GM12878 (cell line): ENCODE measurements around the gene SCMH1. TPM values are rescaled to one million over a fixed set of nuclear protein-coding genes. Genes with fewer than 3 reads are reported as not detected.

Experiments
- ATAC-seq: fragments of 200-7000 bp; cut with Tn5 transposase; 3 replicates; pipeline ENCODE4 v1.9.1; 2020; ENCODE audit warnings: mild to moderate bottlenecking, moderate library complexity
- BruUV-seq: library from RNA; stranded (reverse); fragments of 400-500 nt; replicated peaks from 2 replicates; lab custom pipeline; 2021; lab: Mats Ljungman, UMichigan
- CTCF ChIA-PET: fragments of 300-600 bp; sonication (Branson Sonifier 250); formaldehyde crosslinking; extraction: SDS; loops from one replicate; lab custom pipeline; 2021; ENCODE audit warnings: inconsistent platforms; lab: Yijun Ruan, JAX
- POLR2A ChIA-PET: fragments of 350-600 bp; formaldehyde crosslinking; extraction: SDS; loops from one replicate; lab custom pipeline; 2021; ENCODE audit warnings: inconsistent platforms; lab: Charles Lee
- RAD21 ChIA-PET: fragments of 300-600 bp; sonication (Branson Sonifier 250); formaldehyde crosslinking; loops from one replicate; lab custom pipeline; 2023; ENCODE audit warnings: antibody characterized with exemption; ENCODE audit not compliant: unreplicated experiment; lab: Charles Lee
- SMC1A ChIA-PET: fragments of 300-600 bp; sonication (Branson Sonifier 250); formaldehyde crosslinking; loops from one replicate; lab custom pipeline; 2023; ENCODE audit not compliant: unreplicated experiment, uncharacterized antibody; lab: Charles Lee
- DNase-seq: peaks from one replicate; pipeline ENCODE4 v3.0.0-alpha.2; 2011; ENCODE audit warnings: low read depth, low spot score
- FAIRE-seq: peaks from 3 replicates; lab custom pipeline; 2011; peaks lifted over from hg19 to GRCh38; lab: Jason Lieb, UNC
- H2AFZ ChIP-seq: 2 replicates; pipeline ENCODE4 v1.6.0; 2011; ENCODE audit warnings: low read depth, low read length, control low read depth; ENCODE audit not compliant: control insufficient read depth
- H3K27ac ChIP-seq: 2 replicates; pipeline ENCODE4 v1.5.1; 2011; ENCODE audit warnings: control low read depth; ENCODE audit not compliant: control insufficient read depth, insufficient read depth
- H3K27me3 ChIP-seq, 2 experiments: replicated peaks in 1 of 2; 2 replicates each; pipeline versions ENCODE4 v1.6.0 to v1.6.1; 2011; ENCODE audit warnings: low read length in 1 of 2; ENCODE audit not compliant: control insufficient read depth in 2 of 2, insufficient read depth in 2 of 2
- H3K36me3 ChIP-seq, 2 experiments: 2 replicates each; pipeline ENCODE4 v1.5.1; 2011; ENCODE audit warnings: low read length in 1 of 2; ENCODE audit not compliant: control insufficient read depth in 2 of 2, insufficient read depth in 2 of 2
- H3K4me1 ChIP-seq: 2 replicates; pipeline ENCODE4 v1.6.1; 2011; ENCODE audit warnings: mild to moderate bottlenecking, low read length, moderate library complexity, mixed read lengths; ENCODE audit not compliant: control insufficient read depth, insufficient read depth
- H3K4me2 ChIP-seq: 2 replicates; pipeline ENCODE4 v1.6.0; 2011; ENCODE audit warnings: control low read depth; ENCODE audit not compliant: control insufficient read depth, insufficient read depth
- H3K4me3 ChIP-seq: fragments of 200-600 bp; sonication (generic); 2 replicates; pipeline ENCODE4 v1.5.1; 2016
- H3K79me2 ChIP-seq: 2 replicates; pipeline ENCODE4 v1.6.0; 2011; ENCODE audit warnings: low read length; ENCODE audit not compliant: control insufficient read depth, insufficient read depth
- H3K9ac ChIP-seq: 2 replicates; pipeline ENCODE4 v1.8.0; 2011; ENCODE audit warnings: low read length, control low read depth, mixed read lengths; ENCODE audit not compliant: control insufficient read depth, insufficient read depth
- H3K9me3 ChIP-seq: replicated peaks from 3 replicates; pipeline ENCODE4 v1.5.1; 2011; ENCODE audit warnings: mild to moderate bottlenecking, low read length; ENCODE audit not compliant: control insufficient read depth, insufficient read depth
- H4K20me1 ChIP-seq: 2 replicates; pipeline ENCODE4 v1.6.0; 2011; ENCODE audit not compliant: control insufficient read depth, insufficient read depth
- ASH2L ChIP-seq: fragments of 300-600, 200-600 bp; sonication (generic); IDR thresholded peaks from 2 replicates; pipeline ENCODE4 v1.6.1; 2017; ENCODE audit warnings: low read depth, mild to moderate bottlenecking, borderline replicate concordance
- CBX3 ChIP-seq: fragments of 200-600 bp; sonication (generic); IDR thresholded peaks from 2 replicates; pipeline ENCODE4 v1.6.1; 2016; ENCODE audit warnings: low read depth, borderline replicate concordance
- E2F4 ChIP-seq: IDR thresholded peaks from 2 replicates; pipeline ENCODE4 v1.6.1; 2012; ENCODE audit warnings: low read depth, low read length, improper control_type of control experiment
- EP300 ChIP-seq, 2 experiments: fragments of 150-350 bp in 1 of 2; IDR thresholded peaks; 2 replicates each; pipeline ENCODE4 v1.6.1; 2011 to 2012; ENCODE audit warnings: low read depth in 2 of 2, low read length in 2 of 2, borderline replicate concordance in 1 of 2, improper control_type of control experiment in 1 of 2, inconsistent platforms in 1 of 2; ENCODE audit not compliant: control insufficient read depth in 1 of 2
- EZH2 ChIP-seq: IDR thresholded peaks from 2 replicates; pipeline ENCODE4 v1.6.1; 2012; ENCODE audit warnings: low read depth, mild to moderate bottlenecking, control low read depth, inconsistent platforms, low read length, borderline replicate concordance; ENCODE audit not compliant: control insufficient read depth
- LARP7 ChIP-seq: fragments of 450-650 bp; IDR thresholded peaks from 2 replicates; pipeline ENCODE4 v1.6.1; 2017; ENCODE audit warnings: mild to moderate bottlenecking
- SUZ12 ChIP-seq: fragments of 200-600 bp; sonication (generic); IDR thresholded peaks from one replicate; pipeline ENCODE4 v1.6.1; 2018; ENCODE audit warnings: antibody characterized with exemption, mild to moderate bottlenecking; ENCODE audit not compliant: unreplicated experiment
- ZBTB4 ChIP-seq: fragments of 450-650 bp; formaldehyde crosslinking; IDR thresholded peaks from 2 replicates; pipeline ENCODE4 v1.4.0; 2022; ENCODE audit warnings: mild to moderate bottlenecking, moderate library complexity
- ZNF217 ChIP-seq: fragments of 450-650 bp; IDR thresholded peaks from 2 replicates; pipeline ENCODE4 v1.6.1; 2017; ENCODE audit warnings: antibody characterized with exemption, mild to moderate bottlenecking
- ZNF274 ChIP-seq: IDR thresholded peaks from one replicate; pipeline ENCODE4 v1.8.0; 2011; ENCODE audit not compliant: insufficient read length, insufficient read depth
- ZZZ3 ChIP-seq: IDR thresholded peaks from 2 replicates; pipeline ENCODE4 v1.6.1; 2011; ENCODE audit warnings: low read depth; ENCODE audit not compliant: control insufficient read depth, insufficient read length
- in situ Hi-C: fragments of 300-500 bp; cut with MboI; formaldehyde crosslinking; loops from 9 replicates; pipeline ENCODE4 v1.14.3; 2018; ENCODE audit warnings: mixed read lengths
- intact Hi-C: fragments of 100-400 bp; cut with micrococcal nuclease; formaldehyde crosslinking; loops from one replicate; pipeline ENCODE4 v1.14.2; 2022; ENCODE audit not compliant: unreplicated experiment
- polyA plus RNA-seq, 11 experiments: library from polyadenylated mRNA; depleted of rRNA in 4 of 11; unstranded in 6 of 11; stranded (reverse) in 5 of 11; fragments of >200 nt; fragmentation: Nextera tagmentation in 4 of 11; fragmentation: Illumina TruSeq in 1 of 11; extraction: Ambion mirVana in 4 of 11; extraction: Trizol in 1 of 11; gene quantifications; 1 replicate in 1 of 11; 2 replicates in 10 of 11; pipeline versions ENCODE4 v1.2.1 to v1.2.3, GENCODE V29; 2011 to 2016; ENCODE audit warnings: inconsistent platforms in 2 of 11, missing spikeins in 2 of 11, low read depth in 1 of 11
- total RNA-seq, 4 experiments: library from RNA; depleted of rRNA in 3 of 4; stranded (reverse); fragments of >200 nt in 3 of 4; fragmentation: Illumina TruSeq in 1 of 4; extraction: Trizol in 1 of 4; gene quantifications; 2 replicates each; pipeline versions ENCODE4 v1.2.1 to v1.2.3, GENCODE V29; 2013 to 2021
- TF ChIP-seq, protein P1 (sequence below): fragments of 450-650 bp; IDR thresholded peaks from 2 replicates; pipeline ENCODE4 v1.6.1; 2018; ENCODE audit warnings: borderline replicate concordance, mild to moderate bottlenecking; ENCODE audit not compliant: partially characterized antibody
- TF ChIP-seq, protein P2 (sequence below): fragments of 450-650 bp; IDR thresholded peaks from 2 replicates; pipeline ENCODE4 v1.6.1; 2016; ENCODE audit warnings: mild to moderate bottlenecking, moderate library complexity, borderline replicate concordance

SCMH1 gene
- total and polyA plus RNA-seq, 10 of the 15 experiments (the other 5 are each of a cell fraction or from before 2014, with no cell fraction given): 7.5 to 44.1 (median 27.8) TPM

- no peaks in the 10 kb centered on the region for H3K27me3 ChIP-seq
- peaks cover 0 to 8% of the 10 kb centered on the region in 2 experiments; a peak in 2 of 4 replicates for H3K36me3 ChIP-seq
- ChIA-PET RAD21 (interaction anchor here (2.5 kb wide), 1 partner anchor 67 kb away, joined by 5 read pairs; no protein-coding TSS in a partner anchor), POLR2A (no interaction called here), CTCF (interaction anchor here (1.2 kb wide), 1 partner anchor 11 kb away, joined by 5 read pairs; no protein-coding TSS in a partner anchor), SMC1A (interaction anchor here (0.6 to 1.5 kb wide), 6 partner anchors 10 to 84 kb away, joined by 3 to 5 read pairs (median 3); no protein-coding TSS in a partner anchor)
- BruUV-seq: no TSS peak
- no peak for DNase-seq
- in situ Hi-C loops: no loop called here
- H3K4me3 ChIP-seq: no peak overlapping the region
- peaks cover 27% of the 10 kb centered on the region for H3K4me1 ChIP-seq
- peaks cover 13% of the 10 kb centered on the region for H3K9me3 ChIP-seq
- no peak overlapping the region for H3K27ac ChIP-seq
- H3K9ac ChIP-seq: no peak overlapping the region
- no peak overlapping the region for H2AFZ ChIP-seq
- no peaks in the 10 kb centered on the region for H4K20me1 ChIP-seq
- FAIRE-seq: no peak
- intact Hi-C loops: no loop called here
- H3K79me2 ChIP-seq: peaks cover 6% of the 10 kb centered on the region
- H3K4me2 ChIP-seq: no peak overlapping the region
- no peak for ATAC-seq
- TF ChIP-seq LARP7 (no peak), ZNF217 (no peak), SUZ12 (no peak), ASH2L (no peak), E2F4 (no peak), ZZZ3 (no peak), ZBTB4 (CRISPR knock-in tag) (no peak), CBX3 (no peak), ZNF274 (no peak), EZH2 (no peak), EP300 (IDR thresholded peaks at IDR 0.05; ENCODE audit: borderline replicate concordance in 1 of 2, control insufficient read depth in 1 of 2, low read depth in 2 of 2, low read length in 2 of 2) (no peak)
- TF ChIP-seq, protein P1, sequence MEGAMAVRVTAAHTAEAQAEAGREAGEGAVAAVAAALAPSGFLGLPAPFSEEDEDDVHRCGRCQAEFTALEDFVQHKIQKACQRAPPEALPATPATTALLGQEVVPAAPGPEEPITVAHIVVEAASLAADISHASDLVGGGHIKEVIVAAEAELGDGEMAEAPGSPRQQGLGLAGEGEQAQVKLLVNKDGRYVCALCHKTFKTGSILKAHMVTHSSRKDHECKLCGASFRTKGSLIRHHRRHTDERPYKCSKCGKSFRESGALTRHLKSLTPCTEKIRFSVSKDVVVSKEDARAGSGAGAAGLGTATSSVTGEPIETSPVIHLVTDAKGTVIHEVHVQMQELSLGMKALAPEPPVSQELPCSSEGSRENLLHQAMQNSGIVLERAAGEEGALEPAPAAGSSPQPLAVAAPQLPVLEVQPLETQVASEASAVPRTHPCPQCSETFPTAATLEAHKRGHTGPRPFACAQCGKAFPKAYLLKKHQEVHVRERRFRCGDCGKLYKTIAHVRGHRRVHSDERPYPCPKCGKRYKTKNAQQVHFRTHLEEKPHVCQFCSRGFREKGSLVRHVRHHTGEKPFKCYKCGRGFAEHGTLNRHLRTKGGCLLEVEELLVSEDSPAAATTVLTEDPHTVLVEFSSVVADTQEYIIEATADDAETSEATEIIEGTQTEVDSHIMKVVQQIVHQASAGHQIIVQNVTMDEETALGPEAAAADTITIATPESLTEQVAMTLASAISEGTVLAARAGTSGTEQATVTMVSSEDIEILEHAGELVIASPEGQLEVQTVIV: no peak
- TF ChIP-seq, protein P2, sequence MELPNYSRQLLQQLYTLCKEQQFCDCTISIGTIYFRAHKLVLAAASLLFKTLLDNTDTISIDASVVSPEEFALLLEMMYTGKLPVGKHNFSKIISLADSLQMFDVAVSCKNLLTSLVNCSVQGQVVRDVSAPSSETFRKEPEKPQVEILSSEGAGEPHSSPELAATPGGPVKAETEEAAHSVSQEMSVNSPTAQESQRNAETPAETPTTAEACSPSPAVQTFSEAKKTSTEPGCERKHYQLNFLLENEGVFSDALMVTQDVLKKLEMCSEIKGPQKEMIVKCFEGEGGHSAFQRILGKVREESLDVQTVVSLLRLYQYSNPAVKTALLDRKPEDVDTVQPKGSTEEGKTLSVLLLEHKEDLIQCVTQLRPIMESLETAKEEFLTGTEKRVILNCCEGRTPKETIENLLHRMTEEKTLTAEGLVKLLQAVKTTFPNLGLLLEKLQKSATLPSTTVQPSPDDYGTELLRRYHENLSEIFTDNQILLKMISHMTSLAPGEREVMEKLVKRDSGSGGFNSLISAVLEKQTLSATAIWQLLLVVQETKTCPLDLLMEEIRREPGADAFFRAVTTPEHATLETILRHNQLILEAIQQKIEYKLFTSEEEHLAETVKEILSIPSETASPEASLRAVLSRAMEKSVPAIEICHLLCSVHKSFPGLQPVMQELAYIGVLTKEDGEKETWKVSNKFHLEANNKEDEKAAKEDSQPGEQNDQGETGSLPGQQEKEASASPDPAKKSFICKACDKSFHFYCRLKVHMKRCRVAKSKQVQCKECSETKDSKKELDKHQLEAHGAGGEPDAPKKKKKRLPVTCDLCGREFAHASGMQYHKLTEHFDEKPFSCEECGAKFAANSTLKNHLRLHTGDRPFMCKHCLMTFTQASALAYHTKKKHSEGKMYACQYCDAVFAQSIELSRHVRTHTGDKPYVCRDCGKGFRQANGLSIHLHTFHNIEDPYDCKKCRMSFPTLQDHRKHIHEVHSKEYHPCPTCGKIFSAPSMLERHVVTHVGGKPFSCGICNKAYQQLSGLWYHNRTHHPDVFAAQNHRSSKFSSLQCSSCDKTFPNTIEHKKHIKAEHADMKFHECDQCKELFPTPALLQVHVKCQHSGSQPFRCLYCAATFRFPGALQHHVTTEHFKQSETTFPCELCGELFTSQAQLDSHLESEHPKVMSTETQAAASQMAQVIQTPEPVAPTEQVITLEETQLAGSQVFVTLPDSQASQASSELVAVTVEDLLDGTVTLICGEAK: no peak
These were observed 68.5 kb downstream of the SCMH1 start for GRCh38 chr1:41173651-41174050.
